K562 (cell line): Measurements from ENCODE around the gene PRCC. TPM values are rescaled to one million over a fixed set of nuclear protein-coding genes. Genes with fewer than 3 reads are reported as not detected.
A peak's percentile ranks its signal among the peaks of the same experiment; 100 is the strongest.

ENCODE experiments used
- CHAMP1 ChIP-seq: fragments of 450-650 bp; IDR thresholded peaks from 2 replicates; pipeline ENCODE4 v1.6.1; 2016; ENCODE audit warnings: mild to moderate bottlenecking
- CHD1 ChIP-seq: fragments of 200-600 bp; sonication (generic); IDR thresholded peaks from one replicate; pipeline ENCODE4 v1.6.1; 2012; ENCODE audit warnings: mild to moderate bottlenecking, moderate library complexity, low read length, inconsistent platforms
- CREB3L1 ChIP-seq: fragments of 450-650 bp; IDR thresholded peaks from 2 replicates; pipeline ENCODE4 v1.6.1; 2014; ENCODE audit warnings: low read depth, mild to moderate bottlenecking, moderate library complexity, borderline replicate concordance
- HDAC1 ChIP-seq, 2 experiments: fragments of 450-650 bp; IDR thresholded peaks; 2 replicates each; pipeline ENCODE4 v1.6.1; 2016 to 2017; ENCODE audit warnings: inconsistent platforms in 1 of 2, mild to moderate bottlenecking in 1 of 2, moderate library complexity in 1 of 2
- HINFP ChIP-seq: fragments of 450-650 bp; conservative IDR thresholded peaks from 2 replicates; pipeline ENCODE4 v1.6.1; 2016; ENCODE audit warnings: missing genetic modification characterization, low read depth, mild to moderate bottlenecking, control low read depth, missing compliant biosample characterization
- KAT8 ChIP-seq: fragments of 450-650 bp; IDR thresholded peaks from 2 replicates; pipeline ENCODE4 v1.6.1; 2016; ENCODE audit warnings: low read depth, mild to moderate bottlenecking
- MAFF ChIP-seq: IDR thresholded peaks from 2 replicates; pipeline ENCODE4 v1.6.1; 2012; ENCODE audit warnings: low read length, improper control_type of control experiment
- PTBP1 ChIP-seq: fragments of 200-400 bp; formaldehyde crosslinking; IDR thresholded peaks from 2 replicates; pipeline ENCODE4 v1.6.1; 2017; ENCODE audit warnings: low read depth, low read length
- SNAPC5 ChIP-seq: fragments of 250-450 bp; sonication (Bioruptor Pico); IDR thresholded peaks from 2 replicates; pipeline ENCODE4 v1.8.0; 2021; ENCODE audit warnings: moderate library complexity, mild to moderate bottlenecking, inconsistent platforms
- TAF9B ChIP-seq: fragments of 450-650 bp; IDR thresholded peaks from 2 replicates; pipeline ENCODE4 v1.6.1; 2018; ENCODE audit warnings: mild to moderate bottlenecking; ENCODE audit not compliant: partially characterized antibody
- TEAD2 ChIP-seq: fragments of 450-650 bp; IDR thresholded peaks from 2 replicates; pipeline ENCODE4 v1.6.1; 2016; ENCODE audit warnings: missing genetic modification characterization, control low read depth, missing compliant biosample characterization
- ZNF318 ChIP-seq, 2 experiments: fragments of 450-650 bp; IDR thresholded peaks; 2 replicates each; pipeline ENCODE4 v1.6.1; 2016; ENCODE audit warnings: mild to moderate bottlenecking in 2 of 2, borderline replicate concordance in 1 of 2, low read depth in 1 of 2, moderate library complexity in 1 of 2
- ZNF57 ChIP-seq: fragments of 450-650 bp; formaldehyde crosslinking; IDR thresholded peaks from 2 replicates; pipeline ENCODE4 v1.4.0; 2020; ENCODE audit warnings: mild to moderate bottlenecking, moderate library complexity
- polyA plus RNA-seq, 8 experiments: library from polyadenylated mRNA; depleted of rRNA in 4 of 8; stranded (reverse) in 5 of 8; unstranded in 3 of 8; fragments of >200 nt; fragmentation: Nextera tagmentation in 2 of 8; fragmentation: Illumina TruSeq in 1 of 8; extraction: Ambion mirVana in 2 of 8; extraction: Trizol in 1 of 8; gene quantifications; 2 replicates each; pipeline versions ENCODE4 v1.2.1 to v1.2.3, GENCODE V29; 2011 to 2014; ENCODE audit warnings: inconsistent platforms in 1 of 8, missing spikeins in 1 of 8
- total RNA-seq, 7 experiments: library from RNA; depleted of rRNA in 6 of 7; stranded (reverse); fragments of >200 nt in 6 of 7; fragmentation: Illumina TruSeq in 2 of 7; extraction: Trizol in 2 of 7; gene quantifications; 2 replicates each; pipeline versions ENCODE4 v1.2.1 to v1.2.3, GENCODE V29; 2011 to 2021; ENCODE audit warnings: low replicate concordance in 1 of 7

The PRCC gene
- total and polyA plus RNA-seq, 9 of the 15 experiments (the other 6 are each of a cell fraction or from before 2014, with no cell fraction given) = 23.9 to 201 (median 41.1) TPM

- TF ChIP-seq SNAPC5 (CRISPR knock-in tag) (no peak), KAT8 (no peak), ZNF57 (CRISPR knock-in tag) (no peak), TEAD2 (tag) (no peak), TAF9B (no peak), CHAMP1 (no peak), HDAC1 (IDR thresholded peaks at IDR 0.05) (peak in 1 of 2 experiments; percentile 58; a peak in 1 of 4 replicates), CHD1 (peak; percentile 82), ZNF318 (IDR thresholded peaks at IDR 0.05; ENCODE audit: borderline replicate concordance in 1 of 2, low read depth in 1 of 2) (no peak), MAFF (no peak), CREB3L1 (peak; percentile 58; the same call in 1 of the 2 replicates), HINFP (no peak), PTBP1 (no peak)
Observed at GRCh38 chr1:156751757-156752481, 15.4 kb upstream of the PRCC start (continued).
